GM18499 (cell line): ENCODE measurements around the gene GSTT2.
"Not testable (repeated sequence)": the region's sequence is repeated elsewhere in the genome, so short reads cannot be mapped to it uniquely, and the experiment has no call there.

ENCODE experiments used
- ATAC-seq: cut with Tn5 transposase; IDR thresholded peaks from one replicate; pipeline ENCODE4 v1.9.1; 2021; ENCODE audit warnings: moderate number of reproducible peaks; ENCODE audit not compliant: insufficient read depth, unreplicated experiment

GSTT2 gene

GRCh38 chr22:23979557-23980240 lies at the start of gene GSTT2:
TSS of gene GSTT2 (plus strand) at chr22:23980134.
- ATAC-seq = not testable (repeated sequence)

GRCh38 chr22:23938328-23939016 lies 41.5 kb upstream of the GSTT2 start:
- no peak for ATAC-seq

- ATAC-seq = no peak
Measured at GRCh38 chr22:23939017-23939357, 40.9 kb upstream of the GSTT2 start.

GRCh38 chr22:23940166-23940565 lies 39.8 kb upstream of the GSTT2 start:
- not testable (repeated sequence) for ATAC-seq

GRCh38 chr22:23947391-23947790 lies 32.5 kb upstream of the GSTT2 start:
- not testable (repeated sequence) for ATAC-seq

- ATAC-seq = not testable (repeated sequence)
Measured at GRCh38 chr22:23949764-23950163, 30.2 kb upstream of the GSTT2 start.

- ATAC-seq = not testable (repeated sequence)
Measured at GRCh38 chr22:23951383-23951782, 28.6 kb upstream of the GSTT2 start.

GRCh38 chr22:23952794-23953405 lies 27.0 kb upstream of the GSTT2 start:
- ATAC-seq = not testable (repeated sequence)

GRCh38 chr22:23953485-23953884 lies 26.4 kb upstream of the GSTT2 start:
- ATAC-seq = not testable (repeated sequence)

GRCh38 chr22:23954193-23954990 lies 25.5 kb upstream of the GSTT2 start:
- not testable (repeated sequence) for ATAC-seq

- not testable (repeated sequence) for ATAC-seq
Measured at GRCh38 chr22:23954991-23955305, 25.0 kb upstream of the GSTT2 start.

GRCh38 chr22:23955886-23956285 lies 24.0 kb upstream of the GSTT2 start:
- ATAC-seq = not testable (repeated sequence)

GRCh38 chr22:23956301-23956900 lies 23.5 kb upstream of the GSTT2 start:
- not testable (repeated sequence) for ATAC-seq

- ATAC-seq = not testable (repeated sequence)
Measured at GRCh38 chr22:23961084-23961771, 18.7 kb upstream of the GSTT2 start, which contains the start of gene GSTT2B. TSS of gene GSTT2B (minus strand) at chr22:23961195. CDS start at chr22:23961131, 64 bp downstream.

GRCh38 chr22:23966094-23966493 lies 13.8 kb upstream of the GSTT2 start:
- not testable (repeated sequence) for ATAC-seq

- peak; percentile 77 for ATAC-seq
Measured at GRCh38 chr22:23966568-23966967, 13.4 kb upstream of the GSTT2 start, which contains the start of gene DDTL. TSS of gene DDTL (plus strand) at chr22:23966888. CDS start at chr22:23966915, 27 bp downstream.

GRCh38 chr22:23969071-23969470 lies 10.9 kb upstream of the GSTT2 start:
- ATAC-seq = no peak

- ATAC-seq = no peak
Measured at GRCh38 chr22:23970201-23970641, 9.7 kb upstream of the GSTT2 start.

GRCh38 chr22:23970816-23971486 lies 9.0 kb upstream of the GSTT2 start:
- ATAC-seq = no peak
